ENCODE measurements around the gene TACC3. TPM values are rescaled to one million over a fixed set of nuclear protein-coding genes. Genes with fewer than 3 reads are reported as not detected.

Gene TACC3
- total RNA-seq, 4 donors from 2014 or later = 4.8 to 10.3 (median 5.1) TPM

DNA sequence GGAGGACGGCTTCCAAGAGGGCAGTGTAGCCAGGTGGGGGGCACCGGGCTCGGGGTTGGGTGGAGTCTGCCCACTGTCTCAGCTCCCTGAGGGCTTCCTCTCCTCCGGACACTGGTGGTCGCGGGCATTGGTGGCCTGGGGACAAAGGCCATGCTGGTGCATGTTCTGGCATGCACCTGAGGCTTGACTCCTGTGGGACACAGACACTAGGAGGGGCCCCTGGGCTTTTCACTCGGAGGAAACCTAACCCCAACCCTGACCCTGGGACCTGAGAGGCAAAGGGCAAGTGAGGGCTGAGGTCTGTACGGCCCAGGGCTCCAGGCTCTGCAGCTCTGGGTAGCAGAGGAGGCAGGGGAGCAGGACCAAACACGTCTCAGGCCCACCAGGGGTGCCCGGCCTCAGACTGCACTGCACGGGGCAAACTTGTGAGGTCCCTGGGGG, 49.5 kb downstream of the TACC3 start:
- Histone ChIP-seq H3K27me3 (no peaks in the 10 kb centered on the region), H3K27ac (no peak overlapping the region), H3K4me3 (replicated peaks in 1 of 3) (no peak overlapping the region), H3K4me1 (peaks cover 5 to 10% of the 10 kb centered on the region in 2 donors), H3K9me3 (no peaks in the 10 kb centered on the region), H3K36me3 (no peaks in the 10 kb centered on the region)
- whole genome bisulfite sequencing, 2 donors = 80 to 85% methylated on average over 2 to 6 of the region's 11 CpGs
- no peak for DNase-seq
- no peak for TF ChIP-seq CTCF (IDR thresholded peaks at IDR 0.05)
- no peak for TF ChIP-seq POLR2A (IDR thresholded peaks at IDR 0.05)
- intact Hi-C loops (cut with DNase I) = no loop called here

- no peak for DNase-seq
- TF ChIP-seq POLR2A (IDR thresholded peaks at IDR 0.05) (no peak), CTCF (IDR thresholded peaks at IDR 0.05) (no peak)
- intact Hi-C loops (cut with DNase I) = no loop called here
- Histone ChIP-seq H3K27ac (no peak overlapping the region), H3K9me3 (no peaks in the 10 kb centered on the region), H3K4me1 (peaks cover 4% of the 10 kb centered on the region in 2 donors), H3K36me3 (no peaks in the 10 kb centered on the region), H3K4me3 (replicated peaks in 1 of 3) (no peak overlapping the region), H3K27me3 (no peaks in the 10 kb centered on the region)
- WGBS, 2 donors = 66% methylated on average over 11 of the region's 28 CpGs; no CpG with 5 or more reads in 1 of the 2 donors
These were observed 50.4 kb downstream of the TACC3 start for GRCh38 chr4:1771555-1772305.

- intact Hi-C loops (cut with DNase I) = no loop called here
- 93 to 94% methylated on average over 10 to 13 of the region's 30 CpGs for WGBS, 2 donors
These were observed 51.7 kb downstream of the TACC3 start for GRCh38 chr4:1772853-1773538.

DNA sequence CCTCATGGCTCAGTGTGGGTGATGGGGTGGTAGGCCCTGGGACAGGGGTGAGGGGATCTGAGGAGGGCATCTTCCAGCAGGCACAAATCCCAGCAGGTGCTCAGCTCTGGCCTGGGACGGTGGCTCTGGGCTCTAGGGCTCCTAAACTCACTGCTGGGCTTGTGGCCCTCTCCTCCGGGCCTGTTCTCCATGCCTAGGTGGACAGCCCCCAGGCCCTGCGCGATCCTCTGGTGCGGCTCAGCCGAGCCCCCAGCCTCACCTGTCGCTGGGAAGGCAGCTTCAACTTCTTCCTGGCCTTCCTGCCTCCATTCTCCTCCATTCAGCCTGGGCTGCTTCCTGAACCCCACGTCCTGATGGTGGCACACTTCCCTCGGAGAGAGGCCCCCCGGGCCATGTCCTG, 52.4 kb downstream of the TACC3 start:
- peaks cover 3 to 11% of the 10 kb centered on the region in 2 donors for H3K4me1 ChIP-seq
- no peak overlapping the region for H3K27ac ChIP-seq
- TF ChIP-seq POLR2A (IDR thresholded peaks at IDR 0.05) (no peak), CTCF (IDR thresholded peaks at IDR 0.05) (no peak)
- H3K27me3 ChIP-seq = no peaks in the 10 kb centered on the region
- DNase-seq = no peak
- no peaks in the 10 kb centered on the region for H3K9me3 ChIP-seq
- WGBS, 2 donors = 93 to 95% methylated on average over 3 to 10 of the region's 10 CpGs
- no peak overlapping the region for H3K4me3 ChIP-seq (replicated peaks in 1 of 3)
- intact Hi-C loops (cut with DNase I) = no loop called here
- H3K36me3 ChIP-seq = no peaks in the 10 kb centered on the region

More at GRCh38 chr4:1772853-1773538, 51.7 kb downstream of the TACC3 start:
- H3K4me3 ChIP-seq (replicated peaks in 1 of 3) = no peak overlapping the region
- no peak for TF ChIP-seq POLR2A (IDR thresholded peaks at IDR 0.05)
- TF ChIP-seq CTCF (IDR thresholded peaks at IDR 0.05) = no peak
- peaks cover 2 to 5% of the 10 kb centered on the region in 2 donors for H3K4me1 ChIP-seq
- H3K9me3 ChIP-seq = no peaks in the 10 kb centered on the region
- DNase-seq = no peak
- H3K27ac ChIP-seq = no peak overlapping the region
- H3K36me3 ChIP-seq = no peaks in the 10 kb centered on the region
- H3K27me3 ChIP-seq = no peaks in the 10 kb centered on the region
